Measurements from ENCODE around the gene NEDD8.
"Not testable (repeated sequence)": the region's sequence is repeated elsewhere in the genome, so short reads cannot be mapped to it uniquely, and the experiment has no call there.

NEDD8 gene

GRCh38 chr14:24247422-24247821 is 15.3 kb upstream of the NEDD8 start:
- no peak for DNase-seq (ENCODE audit: low spot score)

GRCh38 chr14:24246765-24247212 is 14.6 kb upstream of the NEDD8 start:
- DNase-seq (ENCODE audit: low spot score) = peak; percentile 48

- not testable (repeated sequence) for DNase-seq (ENCODE audit: low spot score)
Measured at GRCh38 chr14:24245350-24245749, 13.2 kb upstream of the NEDD8 start.

GRCh38 chr14:24243336-24243836 is 11.2 kb upstream of the NEDD8 start:
- DNase-seq (ENCODE audit: low spot score) = no peak

GRCh38 chr14:24241829-24242443 is 9.8 kb upstream of the NEDD8 start:
- DNase-seq (ENCODE audit: low spot score) = peak; percentile 93

GRCh38 chr14:24240110-24240918 is 8.1 kb upstream of the NEDD8 start:
- no peak for DNase-seq (ENCODE audit: low spot score)

- no peak for DNase-seq (ENCODE audit: low spot score)
Measured at GRCh38 chr14:24238527-24239037, 6.4 kb upstream of the NEDD8 start.

- no peak for DNase-seq (ENCODE audit: low spot score)
Measured at GRCh38 chr14:24238123-24238522, 6.0 kb upstream of the NEDD8 start.

GRCh38 chr14:24237463-24237955 is 5.3 kb upstream of the NEDD8 start:
- no peak for DNase-seq (ENCODE audit: low spot score)

- no peak for DNase-seq (ENCODE audit: low spot score)
Measured at GRCh38 chr14:24236689-24237462, 4.7 kb upstream of the NEDD8 start.

- no peak for DNase-seq (ENCODE audit: low spot score)
Measured at GRCh38 chr14:24235804-24236688, 3.9 kb upstream of the NEDD8 start.

- no peak for DNase-seq (ENCODE audit: low spot score)
Measured at GRCh38 chr14:24234095-24235005, 2.2 kb upstream of the NEDD8 start.

- DNase-seq (ENCODE audit: low spot score) = no peak
Measured at GRCh38 chr14:24233538-24233866, 1.3 kb upstream of the NEDD8 start.

GRCh38 chr14:24232645-24233537 is 724 bp upstream of the NEDD8 start, which contains the start of gene GMPR2:
TSS of gene GMPR2 (plus strand) at chr14:24232929. CDS start at chr14:24233254, 325 bp downstream.
- DNase-seq (ENCODE audit: low spot score) = no peak

GRCh38 chr14:24231263-24232120 is 675 bp downstream of the NEDD8 start:
- DNase-seq (ENCODE audit: low spot score) = no peak

GRCh38 chr14:24228902-24229301 is 3.3 kb downstream of the NEDD8 start:
- DNase-seq (ENCODE audit: low spot score) = no peak

GRCh38 chr14:24226473-24226872 is 5.7 kb downstream of the NEDD8 start:
- DNase-seq (ENCODE audit: low spot score) = no peak

- no peak for DNase-seq (ENCODE audit: low spot score)
Measured at GRCh38 chr14:24224618-24225071, 7.5 kb downstream of the NEDD8 start.

Data from CD4-positive, alpha-beta T cell treated with Interleukin-6 at 100 ng/mL for 8 hours (primary cell).